ENCODE data around the gene MLEC.

- peak; percentile 24 for TF ChIP-seq CTCF (IDR thresholded peaks at IDR 0.05; ENCODE audit: low read depth, low read length, poor library complexity, severe bottlenecking)
- TF ChIP-seq EZH2phosphoT487 (IDR thresholded peaks at IDR 0.05; ENCODE audit: borderline replicate concordance, low read length), result no peak
These were observed at the start of gene MLEC for GRCh38 chr12:120686690-120687577.
